Thyroid gland (tissue), 4 donors: Measurements from ENCODE around the gene CREG2.

Experiments
- POLR2A ChIP-seq, 2 donors: fragments of 450-650 bp; IDR thresholded peaks; one replicate each; pipeline ENCODE4 v1.6.1; 2017; ENCODE audit warnings: antibody characterized with exemption in 2 of 2, mild to moderate bottlenecking in 2 of 2, moderate library complexity in 1 of 2
- TF ChIP-seq, protein P1 (sequence below), 6 experiments: fragments of 200-600 bp in 3 of 6; fragments of 450-650 bp in 3 of 6; sonication (generic) in 3 of 6; IDR thresholded peaks; one replicate each; pipeline ENCODE4 v1.5.1; 2016 to 2019; ENCODE audit warnings: antibody characterized with exemption in 6 of 6, mild to moderate bottlenecking in 2 of 6, inconsistent platforms in 1 of 6, moderate library complexity in 1 of 6

DNA sequence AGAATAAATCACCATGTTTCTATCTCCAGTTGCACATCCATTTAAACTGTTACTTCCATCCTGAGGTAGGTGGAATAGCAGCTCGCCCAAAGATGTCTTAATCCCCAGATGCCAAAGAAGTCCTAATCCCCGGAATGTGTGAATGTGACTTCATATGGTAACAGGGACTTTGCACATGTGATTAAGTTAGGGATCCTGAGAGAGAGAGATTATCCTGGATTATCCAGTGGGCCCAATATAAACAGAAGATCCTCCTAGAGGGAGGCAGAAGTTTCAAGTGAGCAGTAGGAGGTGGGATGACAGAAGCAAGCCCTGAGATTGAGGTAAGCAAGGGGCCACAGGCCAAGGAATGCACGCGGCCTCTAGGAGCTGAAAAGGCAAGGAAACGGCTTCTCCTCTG, 19.8 kb downstream of the CREG2 start:
- TF ChIP-seq, protein P1, sequence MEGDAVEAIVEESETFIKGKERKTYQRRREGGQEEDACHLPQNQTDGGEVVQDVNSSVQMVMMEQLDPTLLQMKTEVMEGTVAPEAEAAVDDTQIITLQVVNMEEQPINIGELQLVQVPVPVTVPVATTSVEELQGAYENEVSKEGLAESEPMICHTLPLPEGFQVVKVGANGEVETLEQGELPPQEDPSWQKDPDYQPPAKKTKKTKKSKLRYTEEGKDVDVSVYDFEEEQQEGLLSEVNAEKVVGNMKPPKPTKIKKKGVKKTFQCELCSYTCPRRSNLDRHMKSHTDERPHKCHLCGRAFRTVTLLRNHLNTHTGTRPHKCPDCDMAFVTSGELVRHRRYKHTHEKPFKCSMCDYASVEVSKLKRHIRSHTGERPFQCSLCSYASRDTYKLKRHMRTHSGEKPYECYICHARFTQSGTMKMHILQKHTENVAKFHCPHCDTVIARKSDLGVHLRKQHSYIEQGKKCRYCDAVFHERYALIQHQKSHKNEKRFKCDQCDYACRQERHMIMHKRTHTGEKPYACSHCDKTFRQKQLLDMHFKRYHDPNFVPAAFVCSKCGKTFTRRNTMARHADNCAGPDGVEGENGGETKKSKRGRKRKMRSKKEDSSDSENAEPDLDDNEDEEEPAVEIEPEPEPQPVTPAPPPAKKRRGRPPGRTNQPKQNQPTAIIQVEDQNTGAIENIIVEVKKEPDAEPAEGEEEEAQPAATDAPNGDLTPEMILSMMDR (IDR thresholded peaks at IDR 0.05) = no peak
- no peak for TF ChIP-seq POLR2A (IDR thresholded peaks at IDR 0.05)
